Chondrocyte (in vitro differentiated cells): ENCODE measurements around the gene IL16. TPM values are rescaled to one million over a fixed set of nuclear protein-coding genes. Genes with fewer than 3 reads are reported as not detected.

Source experiments
- DNase-seq: peaks from one replicate; pipeline ENCODE4 v3.0.0; 2021; ENCODE audit warnings: mixed read lengths, low spot score
- H3K27ac Mint-ChIP-seq: one replicate; pipeline ENCODE4 v1.8.0; 2021; ENCODE audit warnings: mild to moderate bottlenecking, moderate library complexity, mixed read lengths; ENCODE audit not compliant: unreplicated experiment
- H3K27me3 Mint-ChIP-seq: 2 replicates; pipeline ENCODE4 v1.8.0; 2021; ENCODE audit warnings: low read depth, mixed read lengths
- H3K36me3 Mint-ChIP-seq: 2 replicates; pipeline ENCODE4 v1.8.0; 2021; ENCODE audit warnings: low read depth, mixed read lengths
- H3K4me1 Mint-ChIP-seq: 2 replicates; pipeline ENCODE4 v1.8.0; 2021; ENCODE audit warnings: low read depth, mild to moderate bottlenecking, mixed read lengths
- H3K4me3 Mint-ChIP-seq: one replicate; pipeline ENCODE4 v1.8.0; 2021; ENCODE audit warnings: mild to moderate bottlenecking, moderate library complexity, mixed read lengths; ENCODE audit not compliant: unreplicated experiment
- H3K9me3 Mint-ChIP-seq: 2 replicates; pipeline ENCODE4 v1.8.0; 2021; ENCODE audit warnings: low read depth, mixed read lengths
- CTCF ChIP-seq: fragments of 200-600 bp; sonication (generic); IDR thresholded peaks from 2 replicates; pipeline ENCODE4 v1.5.0; 2021; ENCODE audit warnings: antibody characterized with exemption, mild to moderate bottlenecking, moderate library complexity
- total RNA-seq: library from RNA; stranded (reverse); gene quantifications from 3 replicates; pipeline ENCODE4 v1.2.1, GENCODE V29; 2021

IL16 gene
- total RNA-seq, 1 donor from 2014 or later: 2.0 TPM

DNA sequence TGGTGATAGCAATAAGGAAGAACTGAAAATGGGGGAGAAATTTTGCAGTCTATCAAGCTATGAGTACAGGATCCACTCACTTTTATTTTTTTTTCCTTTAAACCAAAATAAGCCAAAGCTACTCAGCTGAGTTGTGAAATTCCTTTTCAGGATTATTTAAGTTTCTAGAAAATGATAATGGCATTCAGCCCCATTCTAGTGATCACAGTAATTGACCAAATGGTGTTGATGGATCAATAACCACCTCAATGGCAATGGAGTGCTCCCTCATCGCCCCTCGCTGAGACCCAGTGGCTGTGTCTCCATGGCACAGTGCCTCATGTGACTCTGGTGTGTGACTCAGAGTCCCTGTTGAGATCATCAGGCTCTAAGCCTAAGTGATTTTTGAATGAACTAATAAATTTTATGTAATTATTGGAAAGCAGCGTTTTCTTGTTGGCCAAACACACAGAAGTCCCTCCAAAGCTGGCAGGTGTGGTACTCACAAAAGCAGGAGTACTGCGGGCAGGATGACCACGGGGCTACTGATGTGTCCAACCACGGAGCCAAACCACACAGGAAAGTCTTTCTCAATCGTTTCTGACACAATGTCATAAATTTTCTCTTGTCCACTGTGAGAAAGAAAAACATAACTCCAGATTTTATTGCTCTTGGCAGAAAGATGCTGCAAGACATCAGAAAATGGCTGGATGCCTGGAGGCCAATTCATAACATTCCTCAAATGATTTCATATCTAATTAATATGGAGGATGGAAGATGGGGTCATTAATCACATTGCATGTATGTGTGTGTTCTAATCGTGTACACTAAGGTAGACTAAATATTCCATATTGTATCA lies 141.7 kb downstream of the IL16 start:
- Mint-ChIP-seq H3K27me3 (no peaks in the 10 kb centered on the region), H3K4me1 (peaks cover 35% of the 10 kb centered on the region), H3K36me3 (no peaks in the 10 kb centered on the region), H3K4me3 (no peak overlapping the region), H3K9me3 (no peaks in the 10 kb centered on the region), H3K27ac (peak overlapping the region; percentile 96)
- no peak for TF ChIP-seq CTCF
- DNase-seq: no peak

GRCh38 chr15:81339321-81339720 lies 142.6 kb downstream of the IL16 start:
- DNase-seq: no peak

GRCh38 chr15:81339851-81340250 lies 143.2 kb downstream of the IL16 start:
- no peaks in the 10 kb centered on the region for H3K9me3 Mint-ChIP-seq
- peaks cover 35% of the 10 kb centered on the region for H3K4me1 Mint-ChIP-seq
- no peak overlapping the region for H3K4me3 Mint-ChIP-seq
- no peak for DNase-seq
- no peaks in the 10 kb centered on the region for H3K36me3 Mint-ChIP-seq
- H3K27ac Mint-ChIP-seq: no peak overlapping the region
- no peaks in the 10 kb centered on the region for H3K27me3 Mint-ChIP-seq
- TF ChIP-seq CTCF: no peak

More at GRCh38 chr15:81339321-81339720, 142.6 kb downstream of the IL16 start:
- Mint-ChIP-seq H3K36me3 (no peaks in the 10 kb centered on the region), H3K27ac (peak overlapping the region; percentile 96), H3K4me1 (peaks cover 35% of the 10 kb centered on the region), H3K27me3 (no peaks in the 10 kb centered on the region), H3K9me3 (no peaks in the 10 kb centered on the region), H3K4me3 (no peak overlapping the region)
- TF ChIP-seq CTCF: no peak

DNA sequence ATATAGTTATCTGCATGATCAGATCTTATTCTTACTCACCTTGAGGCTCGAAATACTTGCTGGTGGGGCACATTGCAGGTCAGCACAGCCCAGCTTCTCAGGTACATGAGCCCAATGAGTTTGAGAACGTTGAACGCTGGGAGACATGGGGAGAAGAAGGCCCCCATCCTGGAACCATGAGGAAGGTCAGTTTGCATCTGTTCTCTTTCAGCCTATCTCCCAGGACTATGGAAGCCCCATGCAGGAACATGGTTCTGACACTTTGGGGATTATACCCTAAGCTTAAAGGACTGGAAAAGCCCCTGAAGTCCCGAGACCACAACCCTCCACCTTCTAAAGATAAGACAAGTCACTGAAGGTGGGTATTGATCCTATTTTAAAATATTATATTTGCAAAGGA lies 144.7 kb downstream of the IL16 start:
- Mint-ChIP-seq H3K4me1 (peaks cover 35% of the 10 kb centered on the region), H3K27me3 (peaks cover 3% of the 10 kb centered on the region), H3K36me3 (no peaks in the 10 kb centered on the region), H3K9me3 (no peaks in the 10 kb centered on the region), H3K4me3 (no peak overlapping the region), H3K27ac (no peak overlapping the region)
- TF ChIP-seq CTCF: no peak
- no peak for DNase-seq

GRCh38 chr15:81343371-81343770 lies 146.7 kb downstream of the IL16 start:
- no peak overlapping the region for H3K4me3 Mint-ChIP-seq
- H3K27me3 Mint-ChIP-seq: peaks cover 3% of the 10 kb centered on the region
- DNase-seq: no peak
- no peak for TF ChIP-seq CTCF
- H3K36me3 Mint-ChIP-seq: no peaks in the 10 kb centered on the region
- H3K9me3 Mint-ChIP-seq: no peaks in the 10 kb centered on the region
- H3K27ac Mint-ChIP-seq: no peak overlapping the region
- H3K4me1 Mint-ChIP-seq: peaks cover 17% of the 10 kb centered on the region
